ENCODE measurements around the gene MS4A6A. TPM values are rescaled to one million over a fixed set of nuclear protein-coding genes. Genes with fewer than 3 reads are reported as not detected.

The MS4A6A gene
- total RNA-seq, 2 donors from 2014 or later: not detected

DNA sequence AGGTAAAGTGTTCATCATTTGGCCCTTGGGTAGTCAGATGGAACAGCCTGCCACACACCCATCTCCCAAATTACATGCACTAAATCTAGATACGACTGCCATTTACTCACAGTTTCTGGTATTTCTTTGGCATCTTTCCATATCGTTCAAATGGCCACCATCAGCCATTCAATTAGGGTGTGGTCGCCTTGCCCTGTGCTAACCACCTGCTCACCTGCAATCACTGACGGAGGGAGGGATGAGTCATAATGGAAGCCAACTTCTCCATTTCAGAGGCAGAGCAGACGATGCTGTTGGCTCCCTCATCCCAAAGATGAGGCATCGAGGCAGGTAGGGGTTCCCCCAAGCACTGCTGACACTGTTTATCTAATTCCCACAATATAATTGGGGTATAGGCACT lies 14.6 kb downstream of the MS4A6A start:
- H3K27ac Mint-ChIP-seq: no peak overlapping the region

GRCh38 chr11:60165951-60166350 lies 16.9 kb downstream of the MS4A6A start:
- Mint-ChIP-seq H3K36me3 (ENCODE audit: low read depth) (no peaks in the 10 kb centered on the region), H3K4me1 (no peaks in the 10 kb centered on the region), H3K4me3 (no peak overlapping the region), H3K27ac (no peak overlapping the region), H3K27me3 (ENCODE audit: insufficient read depth) (peaks cover 1% of the 10 kb centered on the region), H3K9me3 (peaks cover 42% of the 10 kb centered on the region)
- H3K36me3 ChIP-seq (ENCODE audit: control insufficient read depth, insufficient read depth, low read length): no peaks in the 10 kb centered on the region
- peaks cover 21% of the 10 kb centered on the region for H3K9me3 ChIP-seq (ENCODE audit: control insufficient read depth, low read length)
- no peak overlapping the region for H3K27ac ChIP-seq (ENCODE audit: low read depth, low read length)
- no peak for DNase-seq
- H3K4me1 ChIP-seq (ENCODE audit: control insufficient read depth, insufficient read depth, low read length): no peaks in the 10 kb centered on the region
- H3K4me3 ChIP-seq (ENCODE audit: low read length): no peak overlapping the region
- TF ChIP-seq, protein P1, sequence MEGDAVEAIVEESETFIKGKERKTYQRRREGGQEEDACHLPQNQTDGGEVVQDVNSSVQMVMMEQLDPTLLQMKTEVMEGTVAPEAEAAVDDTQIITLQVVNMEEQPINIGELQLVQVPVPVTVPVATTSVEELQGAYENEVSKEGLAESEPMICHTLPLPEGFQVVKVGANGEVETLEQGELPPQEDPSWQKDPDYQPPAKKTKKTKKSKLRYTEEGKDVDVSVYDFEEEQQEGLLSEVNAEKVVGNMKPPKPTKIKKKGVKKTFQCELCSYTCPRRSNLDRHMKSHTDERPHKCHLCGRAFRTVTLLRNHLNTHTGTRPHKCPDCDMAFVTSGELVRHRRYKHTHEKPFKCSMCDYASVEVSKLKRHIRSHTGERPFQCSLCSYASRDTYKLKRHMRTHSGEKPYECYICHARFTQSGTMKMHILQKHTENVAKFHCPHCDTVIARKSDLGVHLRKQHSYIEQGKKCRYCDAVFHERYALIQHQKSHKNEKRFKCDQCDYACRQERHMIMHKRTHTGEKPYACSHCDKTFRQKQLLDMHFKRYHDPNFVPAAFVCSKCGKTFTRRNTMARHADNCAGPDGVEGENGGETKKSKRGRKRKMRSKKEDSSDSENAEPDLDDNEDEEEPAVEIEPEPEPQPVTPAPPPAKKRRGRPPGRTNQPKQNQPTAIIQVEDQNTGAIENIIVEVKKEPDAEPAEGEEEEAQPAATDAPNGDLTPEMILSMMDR (conservative IDR thresholded peaks at IDR 0.05): no peak
- H3K27me3 ChIP-seq (ENCODE audit: control insufficient read depth, insufficient read depth, low read length, poor library complexity, severe bottlenecking): no peaks in the 10 kb centered on the region
- no peak overlapping the region for H3K9ac ChIP-seq (ENCODE audit: extremely low read depth, low read length, poor library complexity, severe bottlenecking)

More for the DNA sequence above, 14.6 kb downstream of the MS4A6A start:
- Mint-ChIP-seq H3K9me3 (peaks cover 42% of the 10 kb centered on the region), H3K27me3 (ENCODE audit: insufficient read depth) (peaks cover 1% of the 10 kb centered on the region), H3K4me1 (no peaks in the 10 kb centered on the region), H3K36me3 (ENCODE audit: low read depth) (no peaks in the 10 kb centered on the region), H3K4me3 (no peak overlapping the region)
- peaks cover 21% of the 10 kb centered on the region for H3K9me3 ChIP-seq (ENCODE audit: control insufficient read depth, low read length)
- no peaks in the 10 kb centered on the region for H3K27me3 ChIP-seq (ENCODE audit: control insufficient read depth, insufficient read depth, low read length, poor library complexity, severe bottlenecking)
- no peak overlapping the region for H3K27ac ChIP-seq (ENCODE audit: low read depth, low read length)
- TF ChIP-seq, protein P1 (conservative IDR thresholded peaks at IDR 0.05): no peak
- no peaks in the 10 kb centered on the region for H3K36me3 ChIP-seq (ENCODE audit: control insufficient read depth, insufficient read depth, low read length)
- H3K9ac ChIP-seq (ENCODE audit: extremely low read depth, low read length, poor library complexity, severe bottlenecking): no peak overlapping the region
- no peaks in the 10 kb centered on the region for H3K4me1 ChIP-seq (ENCODE audit: control insufficient read depth, insufficient read depth, low read length)
- DNase-seq: no peak
- WGBS, 2 experiments (ENCODE audit: insufficient coverage in 1 of 2, insufficient read length in 1 of 2): 87 to 96% methylated on average over 4 to 6 of the region's 6 CpGs
- no peak overlapping the region for H3K4me3 ChIP-seq (ENCODE audit: low read length)

- TF ChIP-seq, protein P1 (conservative IDR thresholded peaks at IDR 0.05): no peak
- Histone ChIP-seq H3K36me3 (ENCODE audit: control insufficient read depth, insufficient read depth, low read length) (no peaks in the 10 kb centered on the region), H3K9me3 (ENCODE audit: control insufficient read depth, low read length) (peaks cover 21% of the 10 kb centered on the region), H3K27ac (ENCODE audit: low read depth, low read length) (no peak overlapping the region), H3K4me1 (ENCODE audit: control insufficient read depth, insufficient read depth, low read length) (no peaks in the 10 kb centered on the region), H3K9ac (ENCODE audit: extremely low read depth, low read length, poor library complexity, severe bottlenecking) (no peak overlapping the region), H3K4me3 (ENCODE audit: low read length) (no peak overlapping the region), H3K27me3 (ENCODE audit: control insufficient read depth, insufficient read depth, low read length, poor library complexity, severe bottlenecking) (no peaks in the 10 kb centered on the region)
- Mint-ChIP-seq H3K27ac (no peak overlapping the region), H3K27me3 (ENCODE audit: insufficient read depth) (peaks cover 1% of the 10 kb centered on the region), H3K4me3 (no peak overlapping the region), H3K4me1 (no peaks in the 10 kb centered on the region), H3K36me3 (ENCODE audit: low read depth) (no peaks in the 10 kb centered on the region), H3K9me3 (peaks cover 41% of the 10 kb centered on the region)
- no peak for DNase-seq
- WGBS, 2 experiments (ENCODE audit: insufficient coverage in 1 of 2, insufficient read length in 1 of 2): 75 to 80% methylated on average over 2 of the region's 2 CpGs
Measured at GRCh38 chr11:60165538-60165937, 17.3 kb downstream of the MS4A6A start.
